ENCODE measurements around the gene KISS1R.

Gene KISS1R

DNA sequence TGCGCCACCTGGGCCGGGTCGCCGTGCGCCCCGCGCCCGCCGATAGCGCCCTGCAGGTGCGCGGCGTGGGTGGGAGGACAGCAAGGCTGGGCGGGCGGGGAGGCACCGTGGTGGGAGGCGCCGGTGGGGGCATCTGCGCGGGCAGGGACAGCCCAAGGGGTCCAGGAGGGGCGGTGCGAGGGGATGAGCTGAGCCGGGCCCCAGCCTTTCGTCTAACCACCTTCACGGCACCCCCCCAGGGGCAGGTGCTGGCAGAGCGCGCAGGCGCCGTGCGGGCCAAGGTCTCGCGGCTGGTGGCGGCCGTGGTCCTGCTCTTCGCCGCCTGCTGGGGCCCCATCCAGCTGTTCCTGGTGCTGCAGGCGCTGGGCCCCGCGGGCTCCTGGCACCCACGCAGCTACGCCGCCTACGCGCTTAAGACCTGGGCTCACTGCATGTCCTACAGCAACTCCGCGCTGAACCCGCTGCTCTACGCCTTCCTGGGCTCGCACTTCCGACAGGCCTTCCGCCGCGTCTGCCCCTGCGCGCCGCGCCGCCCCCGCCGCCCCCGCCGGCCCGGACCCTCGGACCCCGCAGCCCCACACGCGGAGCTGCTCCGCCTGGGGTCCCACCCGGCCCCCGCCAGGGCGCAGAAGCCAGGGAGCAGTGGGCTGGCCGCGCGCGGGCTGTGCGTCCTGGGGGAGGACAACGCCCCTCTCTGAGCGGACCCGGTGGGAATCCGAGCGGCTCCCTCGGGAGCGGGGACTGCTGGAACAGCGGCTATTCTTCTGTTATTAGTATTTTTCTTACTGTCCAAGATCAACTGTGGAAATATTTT is 3.1 kb downstream of the KISS1R start:
- no peak for DNase-seq (ENCODE audit: low read depth)

DNA sequence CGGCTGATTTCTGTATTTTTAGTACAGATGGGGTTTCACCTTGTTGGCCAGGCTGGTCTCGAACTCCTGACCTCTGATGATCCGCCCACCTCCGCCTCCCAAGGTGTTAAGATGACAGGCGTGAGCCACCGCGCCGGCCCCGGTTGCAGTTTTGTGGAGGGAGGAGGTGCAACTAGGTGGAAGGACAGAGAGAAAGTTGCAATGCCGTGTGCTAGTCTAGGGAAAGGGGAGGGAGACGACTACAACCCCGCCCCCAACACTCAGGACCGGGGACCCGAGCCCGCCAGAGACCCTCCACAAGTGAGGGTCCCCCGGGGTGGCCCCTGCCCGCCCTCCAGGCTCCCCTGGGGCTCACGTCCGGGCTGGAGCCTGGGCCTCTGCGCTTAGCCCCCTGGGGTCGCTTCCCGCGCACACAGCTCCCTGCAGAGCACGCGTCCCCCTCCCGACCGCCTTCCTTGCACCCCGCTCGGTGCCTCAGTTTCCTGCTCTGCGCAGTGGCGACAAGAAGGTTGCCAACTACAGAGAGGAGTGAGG is 7.5 kb downstream of the KISS1R start:
- DNase-seq (ENCODE audit: low read depth), result no peak

DNA sequence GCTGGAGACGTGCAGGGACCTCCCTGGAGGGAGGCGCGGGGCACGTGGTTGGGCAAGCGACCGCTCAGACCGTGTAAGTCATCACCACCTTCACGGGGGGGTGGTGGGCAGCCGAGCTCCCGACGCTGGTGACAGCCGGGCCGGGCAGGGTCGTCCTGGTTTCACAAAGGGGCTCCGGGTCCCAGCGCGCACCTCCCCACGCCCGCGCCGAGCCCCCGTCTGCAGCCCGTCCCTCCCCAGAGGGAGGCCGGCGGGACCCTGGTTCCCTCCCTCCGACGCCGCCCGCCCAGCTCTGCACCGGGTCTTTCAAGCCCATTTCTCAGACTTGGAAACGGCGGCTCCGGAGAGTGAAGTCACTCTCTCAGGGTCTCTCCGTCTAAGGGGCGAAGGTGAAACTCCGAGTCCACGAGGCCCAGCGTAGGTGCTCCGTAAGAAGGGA is 8.0 kb downstream of the KISS1R start:
- peak; percentile 29 for DNase-seq (ENCODE audit: low read depth)

DNA sequence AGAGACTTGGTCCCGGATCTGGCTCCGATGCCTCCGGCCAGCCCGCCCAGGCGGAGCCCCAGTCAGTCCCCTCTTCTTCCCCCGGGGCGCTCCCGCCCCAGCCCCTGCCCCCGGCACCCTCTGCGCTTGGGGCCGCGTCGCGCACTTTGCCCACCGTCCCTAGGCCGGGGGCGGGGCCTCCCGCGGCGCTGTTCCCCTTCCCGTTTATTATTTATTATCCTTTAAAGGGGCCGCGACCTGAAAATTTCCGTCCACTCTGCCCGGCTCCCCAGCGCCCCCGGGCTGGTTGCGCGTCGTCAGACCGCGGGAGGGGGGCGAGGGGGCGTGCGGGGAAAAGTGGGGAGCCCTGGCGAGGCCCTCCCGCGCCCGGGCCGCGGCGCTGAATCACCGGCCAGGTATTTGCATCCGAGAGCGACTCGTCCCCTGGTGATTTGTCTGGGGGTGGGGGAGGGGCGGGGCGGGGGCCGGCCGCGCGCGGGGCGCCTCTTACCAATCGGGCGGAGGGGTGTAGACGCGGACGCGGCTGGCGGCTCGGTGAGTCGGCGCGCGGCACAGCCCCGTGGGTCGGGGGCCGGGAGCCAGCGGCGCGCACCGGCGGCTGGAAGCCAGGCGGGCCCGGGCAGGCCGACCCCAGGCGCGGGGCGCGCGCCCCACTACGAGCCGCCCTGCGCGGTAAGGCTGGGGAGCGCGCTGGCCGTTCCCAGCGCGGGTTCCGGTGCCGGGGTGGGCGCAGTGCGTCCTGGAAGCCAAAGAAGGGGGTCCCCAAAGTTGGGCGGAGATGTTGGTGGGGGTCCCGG is 8.6 kb downstream of the KISS1R start, which contains the start of gene ARID3A:
Gene ARID3A, plus strand, starts transcription at position 510 of the 797 bp plus-strand sequence. CDS start 3,494 bp downstream, outside the sequence.
- peak; percentile 78 for DNase-seq (ENCODE audit: low read depth)

DNA sequence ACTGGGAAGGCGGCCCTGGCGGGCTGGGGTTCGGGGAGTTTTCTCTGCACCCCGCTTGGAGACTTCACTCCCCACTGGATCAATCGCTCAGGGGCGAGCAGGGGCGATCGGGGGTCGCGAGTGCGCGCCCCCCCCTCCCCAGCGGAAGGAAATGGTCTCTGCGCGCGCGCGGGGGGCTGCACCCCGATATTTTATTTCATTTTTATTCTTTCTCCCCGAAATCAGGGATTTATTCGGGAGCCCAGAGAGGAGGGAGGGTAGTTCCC is 9.1 kb downstream of the KISS1R start:
- DNase-seq (ENCODE audit: low read depth), result no peak

DNA sequence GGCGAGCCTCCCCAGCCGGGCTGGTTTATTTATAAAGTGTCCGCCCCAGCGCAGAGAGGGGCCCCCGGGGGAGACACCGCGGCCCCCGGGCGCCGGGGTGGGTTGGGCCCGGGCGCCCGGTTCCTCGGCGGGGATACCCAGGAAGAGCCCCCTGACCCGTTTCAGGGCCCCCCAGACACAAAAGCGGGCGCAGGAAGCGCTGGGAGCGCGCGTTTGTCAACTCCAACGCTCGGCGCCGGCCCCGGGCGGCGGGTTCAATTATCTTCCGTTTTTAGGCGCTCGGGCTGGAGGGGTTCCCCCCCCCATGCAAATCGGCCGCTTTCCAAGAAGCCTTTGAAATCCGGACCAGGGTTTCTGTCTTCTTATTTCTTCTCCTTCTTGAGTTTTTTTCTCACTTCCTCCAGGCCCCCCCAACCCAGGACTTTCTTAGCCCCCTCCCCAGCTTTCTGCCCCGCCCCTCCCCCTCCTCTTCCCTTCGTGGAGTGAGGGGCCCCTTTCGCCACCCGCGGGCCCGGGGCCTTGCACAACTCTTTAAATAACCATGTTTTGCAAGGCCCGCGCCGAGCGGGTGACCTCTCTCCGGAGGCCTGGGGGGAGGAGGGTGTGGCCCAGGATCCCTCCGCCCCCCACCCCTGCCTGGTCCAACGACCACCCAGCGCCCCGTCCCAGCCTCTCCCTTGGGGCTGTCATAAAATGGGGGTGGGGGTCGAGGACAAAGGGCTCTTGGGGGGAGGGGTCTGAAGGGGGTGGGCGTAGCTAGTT is 9.6 kb downstream of the KISS1R start:
- peak; percentile 72 for DNase-seq (ENCODE audit: low read depth)

DNA sequence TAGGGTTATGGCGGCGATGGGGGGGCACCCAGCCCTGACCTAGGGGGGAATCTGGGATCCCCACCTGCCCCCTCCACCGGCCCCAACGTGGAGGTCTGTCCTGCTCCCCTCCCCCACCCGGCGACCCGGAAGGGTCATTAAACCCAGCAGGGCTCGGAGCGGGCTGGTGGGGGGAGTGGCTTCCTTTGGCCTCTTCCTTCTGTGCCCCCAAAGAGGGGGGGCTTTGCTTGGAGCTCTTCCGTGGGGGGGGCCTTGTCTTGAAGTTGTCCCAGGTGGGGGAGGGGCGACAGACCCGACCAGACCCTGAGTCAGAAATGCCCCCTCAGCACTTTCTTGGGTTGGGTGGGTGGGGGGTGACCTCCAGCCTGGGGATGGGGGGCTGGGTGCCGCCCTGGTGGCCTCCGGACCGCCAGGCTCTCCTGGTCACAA is 10.2 kb downstream of the KISS1R start:
- no peak for DNase-seq (ENCODE audit: low read depth)

DNA sequence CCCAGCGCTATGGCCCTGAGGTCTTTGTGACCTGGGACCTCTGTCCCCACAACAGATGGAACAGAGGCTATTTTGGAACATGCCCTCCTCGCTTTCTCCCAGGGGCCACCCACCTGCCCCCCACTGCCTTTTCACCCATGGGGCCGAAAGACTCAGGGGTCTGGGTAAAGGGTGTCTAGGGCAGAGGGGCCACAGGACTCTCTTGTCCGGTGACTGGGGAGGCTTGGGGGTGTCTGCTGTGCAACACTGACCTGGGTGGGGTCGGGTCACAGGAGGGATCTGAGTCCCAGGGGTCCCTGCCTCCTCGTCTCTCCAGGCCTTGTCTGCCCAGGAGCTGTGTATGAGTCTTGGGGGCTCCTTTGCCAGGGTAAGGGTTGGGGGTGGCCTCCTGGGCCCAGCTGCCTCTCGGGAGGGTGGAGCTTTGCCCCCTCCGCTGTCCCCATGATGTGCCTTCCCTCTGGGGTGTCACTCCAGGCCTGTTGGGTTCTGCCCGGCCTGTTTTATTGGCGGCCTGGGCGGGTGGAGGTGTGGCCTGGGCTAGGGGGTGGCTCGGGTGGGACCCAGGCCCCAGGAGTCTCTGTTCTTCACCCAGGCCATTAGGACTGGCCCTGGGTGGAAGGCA is 10.8 kb downstream of the KISS1R start:
- no peak for DNase-seq (ENCODE audit: low read depth)

DNA sequence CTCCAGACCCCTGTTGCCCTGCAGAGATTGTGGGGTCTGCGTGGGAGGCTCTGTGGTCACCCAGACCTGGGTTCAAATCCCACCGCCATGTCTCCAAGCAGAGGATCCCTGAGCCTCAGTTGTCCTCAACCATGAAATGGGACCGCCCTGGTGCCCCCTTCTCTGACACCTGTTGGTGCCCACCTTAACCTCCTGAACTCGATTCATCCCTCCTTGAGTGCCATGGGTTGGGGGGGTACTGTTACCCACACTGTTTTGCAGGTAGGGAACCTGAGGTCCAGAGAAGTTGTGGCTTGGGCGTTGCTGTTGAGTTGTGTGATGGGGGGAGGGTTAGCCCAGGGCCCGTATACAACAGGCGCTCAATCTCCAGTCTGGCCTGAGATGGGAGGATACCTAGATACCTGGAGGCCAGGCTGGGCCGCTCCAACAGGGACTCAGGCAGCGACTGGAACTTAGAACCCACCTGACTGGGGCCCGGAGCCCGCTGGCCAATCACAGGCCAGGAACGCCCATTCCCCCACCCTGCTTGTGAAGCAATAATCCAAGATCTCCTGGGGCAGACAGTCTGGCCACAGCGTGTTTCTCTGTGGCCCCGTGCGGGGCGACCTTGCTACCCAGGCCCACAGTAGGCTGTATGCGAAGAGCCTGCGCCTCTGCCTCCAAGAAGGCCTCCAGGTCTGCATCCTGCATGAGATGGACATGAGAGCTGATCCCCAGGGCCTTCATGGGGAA is 11.5 kb downstream of the KISS1R start:
- peak; percentile 29 for DNase-seq (ENCODE audit: low read depth)

DNA sequence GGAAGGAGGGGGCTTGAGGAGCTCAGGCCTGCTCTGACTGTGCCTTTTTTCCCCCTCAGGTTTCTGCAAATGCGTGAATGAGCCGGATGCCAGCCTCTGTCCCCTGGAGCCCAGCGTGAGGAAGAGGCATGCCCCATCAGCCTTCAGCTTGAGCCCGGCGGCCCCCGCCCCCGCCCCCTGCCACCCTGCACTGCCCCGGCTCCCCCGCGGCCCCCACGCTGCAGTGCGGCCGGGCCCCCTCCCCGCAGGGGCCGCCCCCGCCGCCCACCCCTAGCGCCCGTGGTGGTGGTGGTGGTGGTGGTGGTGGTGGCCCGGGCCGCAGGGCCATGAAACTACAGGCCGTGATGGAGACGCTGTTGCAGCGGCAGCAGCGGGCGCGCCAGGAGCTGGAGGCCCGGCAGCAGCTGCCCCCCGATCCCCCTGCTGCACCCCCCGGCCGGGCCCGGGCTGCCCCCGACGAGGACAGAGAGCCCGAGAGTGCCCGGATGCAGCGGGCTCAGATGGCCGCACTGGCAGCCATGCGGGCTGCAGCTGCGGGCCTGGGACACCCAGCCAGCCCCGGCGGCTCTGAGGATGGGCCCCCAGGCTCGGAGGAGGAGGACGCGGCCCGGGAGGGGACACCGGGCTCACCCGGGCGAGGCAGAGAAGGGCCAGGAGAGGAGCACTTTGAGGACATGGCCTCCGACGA is 12.2 kb downstream of the KISS1R start:
- DNase-seq (ENCODE audit: low read depth), result no peak

DNA sequence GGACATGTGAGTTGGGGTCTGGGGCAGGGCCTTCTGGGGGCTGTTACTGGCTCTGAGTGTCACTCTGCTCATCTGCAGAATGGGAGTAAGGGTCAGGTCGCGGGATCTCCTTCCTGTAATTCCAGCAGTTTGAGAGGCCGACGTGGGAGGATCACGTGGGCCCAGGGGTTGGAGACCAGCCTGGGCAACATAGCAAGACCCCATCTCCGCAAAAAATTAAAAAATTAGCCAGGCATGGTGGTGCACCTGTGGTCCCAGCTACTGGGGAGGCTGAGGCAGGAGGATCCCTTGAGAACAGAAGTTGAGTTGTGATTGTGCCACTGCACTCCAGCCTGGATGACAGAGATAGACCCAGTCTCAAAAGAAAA is 12.7 kb downstream of the KISS1R start:
- no peak for DNase-seq (ENCODE audit: low read depth)

DNA sequence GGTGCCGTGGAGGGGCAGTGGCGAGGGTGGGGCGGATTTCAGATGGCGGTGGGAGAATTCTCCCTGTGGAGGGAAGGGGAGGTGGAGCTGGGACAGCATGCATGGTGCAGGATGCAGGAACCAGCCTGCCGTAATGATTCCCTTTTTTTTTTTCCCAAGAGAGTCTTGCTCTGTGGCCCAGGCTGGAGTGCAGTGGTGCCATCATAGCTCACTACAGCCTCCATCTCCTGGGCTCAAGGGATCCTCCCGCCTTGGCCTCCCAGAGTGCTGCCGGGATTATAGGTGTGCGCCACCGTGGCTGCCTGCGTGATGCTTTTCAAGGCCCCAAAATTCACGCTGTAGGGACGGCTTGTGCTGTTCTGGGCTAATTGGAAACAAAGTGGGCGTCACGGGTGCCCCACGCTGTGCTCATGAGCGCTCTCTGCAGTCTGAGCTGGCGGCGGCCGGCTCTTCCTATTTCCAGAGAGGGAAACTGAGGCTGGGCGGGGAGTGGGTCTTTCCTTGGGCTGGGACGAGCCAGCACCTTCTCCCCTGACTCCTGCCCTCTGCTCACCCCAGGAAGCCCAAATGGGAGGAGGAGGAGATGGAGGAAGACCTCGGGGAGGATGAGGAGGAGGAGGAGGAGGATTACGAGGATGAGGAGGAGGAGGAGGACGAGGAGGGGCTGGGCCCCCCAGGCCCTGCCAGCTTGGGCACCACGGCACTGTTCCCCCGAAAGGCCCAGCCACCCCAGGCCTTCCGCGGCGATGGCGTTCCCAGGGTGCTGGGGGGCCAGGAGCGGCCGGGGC is 14.9 kb downstream of the KISS1R start:
- no peak for DNase-seq (ENCODE audit: low read depth)

DNA sequence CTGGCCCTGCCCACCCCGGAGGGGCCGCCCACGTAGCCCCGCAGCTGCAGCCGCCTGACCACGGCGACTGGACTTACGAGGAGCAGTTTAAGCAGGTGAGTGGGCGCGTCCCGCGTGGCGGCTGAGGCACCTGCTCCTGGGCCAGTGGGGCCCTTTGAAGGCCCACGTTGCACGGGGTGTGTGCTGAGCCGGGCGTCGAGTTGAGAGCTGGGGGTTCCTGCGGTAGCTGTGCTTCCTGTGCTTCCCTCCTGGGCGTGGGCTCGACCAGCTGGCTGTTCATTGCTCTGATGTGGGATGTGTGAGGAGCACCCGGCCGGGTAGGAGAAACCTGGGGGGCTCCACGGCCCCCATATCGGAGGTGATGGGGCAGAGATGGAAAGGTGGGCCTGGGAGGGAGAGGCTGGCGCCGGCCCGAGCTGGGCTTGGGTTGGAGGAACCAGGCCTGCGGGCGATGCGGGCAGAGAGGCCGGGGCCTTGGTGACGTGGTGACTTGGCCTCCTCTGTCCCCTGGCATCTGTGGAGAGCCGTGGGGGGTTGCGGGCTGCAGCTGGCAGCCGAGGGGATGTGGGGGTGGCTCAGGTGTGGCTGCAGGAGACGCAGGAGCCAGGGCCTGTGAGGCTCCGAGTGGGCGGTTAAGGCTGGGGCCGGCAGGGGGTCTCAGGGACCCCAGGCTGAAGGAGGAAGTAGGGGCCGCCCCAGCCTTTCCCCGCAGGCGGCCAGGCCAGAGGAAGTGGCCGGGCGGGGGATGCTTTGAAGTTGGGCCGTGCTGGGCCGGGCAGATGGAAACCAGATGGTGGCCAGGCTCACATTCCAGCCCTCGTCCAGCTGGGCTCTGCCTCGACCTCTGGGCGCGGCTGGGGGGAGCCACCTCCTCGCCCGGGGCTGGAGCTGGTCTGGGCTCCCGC is 15.8 kb downstream of the KISS1R start:
- DNase-seq (ENCODE audit: low read depth), result peak; percentile 94

DNA sequence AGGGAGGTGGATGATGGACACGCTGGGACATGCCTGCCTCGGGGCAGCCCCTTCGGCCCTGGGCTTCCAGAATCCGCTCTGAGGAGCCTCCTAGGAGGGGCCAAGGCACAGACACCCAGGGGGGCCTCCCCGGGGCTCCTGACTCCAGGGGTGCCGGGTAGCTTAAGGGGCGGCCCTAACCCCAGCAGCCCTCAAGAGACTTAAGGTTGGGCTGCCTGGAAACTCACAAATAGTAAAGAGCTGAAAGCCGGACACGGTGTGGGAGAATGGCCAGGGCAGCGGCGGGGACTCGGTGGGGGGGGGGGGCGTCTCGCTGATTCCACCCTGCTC is 16.4 kb downstream of the KISS1R start:
- no peak for DNase-seq (ENCODE audit: low read depth)

DNA sequence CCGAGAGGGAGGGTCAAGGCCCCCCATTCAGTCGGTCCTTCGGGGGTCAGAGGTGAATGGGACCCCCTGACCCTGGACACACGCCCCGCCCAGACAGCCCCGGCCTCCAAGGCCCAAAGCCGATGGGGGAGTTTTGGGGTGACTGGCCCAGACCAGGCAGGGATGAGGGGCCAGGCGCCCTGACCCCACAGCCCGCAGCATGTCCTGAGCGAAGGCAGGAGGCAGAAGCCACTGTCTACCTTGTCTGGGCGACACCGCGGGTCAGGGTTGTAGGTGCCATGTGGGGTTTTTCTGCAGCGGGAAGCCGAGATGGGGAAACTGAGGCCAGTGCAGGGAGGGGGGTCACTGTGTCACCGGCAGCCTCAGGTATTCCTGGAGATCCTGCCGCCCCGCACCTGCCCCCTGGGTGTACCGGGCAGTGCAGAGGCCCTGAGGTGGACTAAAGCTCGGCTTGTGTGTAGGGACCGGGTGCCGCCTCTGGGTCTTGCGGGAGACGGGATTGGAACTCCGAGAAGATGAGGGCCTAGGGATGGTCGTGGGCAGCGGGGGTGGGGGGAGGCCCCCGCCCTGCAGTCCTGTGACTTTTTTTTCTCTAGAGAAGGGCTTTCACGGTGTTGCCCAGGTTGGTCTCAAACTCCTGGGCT is 17.2 kb downstream of the KISS1R start:
- no peak for DNase-seq (ENCODE audit: low read depth)

DNA sequence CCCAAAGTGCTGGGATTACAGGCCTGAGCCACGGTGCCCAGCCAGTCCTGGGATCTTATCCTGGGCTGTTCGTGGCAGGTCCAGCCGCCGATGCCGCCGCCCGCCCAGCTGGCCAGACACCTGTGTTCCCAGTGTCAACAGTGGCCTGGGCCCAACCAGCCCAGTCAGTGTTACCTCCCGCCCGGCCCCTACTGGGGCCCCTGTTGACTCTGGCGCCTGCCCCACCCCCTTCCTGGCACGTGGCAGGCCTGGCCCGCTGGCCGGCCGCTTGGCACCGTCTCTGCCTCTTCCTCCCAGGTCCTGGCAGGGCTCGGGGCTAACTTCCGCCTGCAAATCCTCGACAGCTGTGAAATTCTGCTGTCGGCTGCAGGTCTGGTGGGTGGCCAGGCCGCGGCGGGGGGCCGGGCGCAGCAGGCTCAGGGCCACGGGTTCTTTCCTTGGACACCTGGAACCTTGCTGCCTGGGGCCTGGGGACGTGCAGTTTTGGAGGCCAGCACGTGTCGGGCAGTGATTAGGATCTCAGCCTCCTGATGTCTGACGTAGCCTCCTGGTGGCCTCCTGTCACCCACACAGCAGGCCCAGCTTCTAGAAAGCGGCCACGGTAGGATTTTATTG is 17.8 kb downstream of the KISS1R start:
- DNase-seq (ENCODE audit: low read depth), result peak; percentile 64

DNA sequence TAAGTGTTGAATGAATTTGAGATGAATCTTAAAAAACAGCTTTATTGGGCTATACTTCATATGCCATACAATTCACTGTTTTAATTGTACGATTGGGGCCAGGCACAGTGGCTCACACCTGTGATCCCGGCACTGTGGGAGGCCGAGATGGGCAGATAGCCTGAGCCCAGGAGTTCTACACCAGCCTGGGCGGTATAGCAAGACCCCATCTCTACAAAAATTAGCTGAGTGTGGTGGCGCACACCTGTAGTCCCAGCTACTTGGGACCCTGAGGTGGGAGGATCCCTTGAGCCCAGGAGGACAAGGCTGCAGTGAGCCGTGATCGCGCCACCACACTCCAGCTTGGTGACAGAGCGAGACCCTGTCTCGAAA is 19.0 kb downstream of the KISS1R start:
- DNase-seq (ENCODE audit: low read depth), result no peak

DNA sequence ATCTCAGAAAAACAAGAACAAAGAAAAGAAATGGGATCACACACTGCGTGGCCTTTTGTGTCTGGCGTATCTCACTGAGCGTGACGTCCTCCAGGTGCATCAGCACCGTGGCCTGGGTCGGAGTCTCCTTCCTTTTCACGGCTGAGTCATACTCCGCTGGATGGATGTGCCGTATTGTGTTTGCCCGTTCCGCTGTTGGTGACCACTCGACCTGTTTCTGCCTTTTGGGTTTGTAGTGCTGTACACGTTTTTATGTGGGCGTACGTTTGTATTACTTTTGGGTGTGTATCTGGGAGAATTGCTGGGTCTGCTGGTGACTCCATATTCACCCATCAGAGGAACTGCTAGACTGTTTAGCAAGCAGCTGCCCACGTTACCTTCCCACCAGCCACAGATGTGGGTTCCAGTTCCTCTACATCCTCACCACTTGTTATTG is 20.1 kb downstream of the KISS1R start:
- DNase-seq (ENCODE audit: low read depth), result no peak

All from fibroblast of gingiva (primary cell).